GM19467 (cell line): ENCODE measurements around the gene VIPR2.

Experiments
- ATAC-seq: cut with Tn5 transposase; IDR thresholded peaks from one replicate; pipeline ENCODE4 v1.9.1; 2021; ENCODE audit warnings: mild to moderate bottlenecking, moderate library complexity; ENCODE audit not compliant: unreplicated experiment

Gene VIPR2

DNA sequence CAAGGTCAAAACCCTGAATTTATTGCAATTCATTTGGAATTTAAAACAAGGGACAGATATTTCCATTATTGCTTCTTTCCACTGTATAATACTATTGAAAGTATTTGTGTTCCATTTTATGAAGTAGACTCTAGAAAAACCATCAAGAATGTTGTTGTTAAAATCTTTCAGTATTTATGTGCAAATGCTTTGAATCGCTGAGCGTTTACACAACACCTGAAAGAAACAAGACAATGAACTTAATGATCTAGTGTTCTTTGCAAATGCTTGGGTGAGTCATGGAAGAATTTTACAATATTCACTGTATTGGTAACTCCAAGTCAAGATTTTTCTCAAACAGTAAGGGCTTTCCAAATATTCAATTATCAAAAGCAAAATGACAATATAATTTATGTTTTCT lies 97.1 kb downstream of the VIPR2 start:
- ATAC-seq: no peak

DNA sequence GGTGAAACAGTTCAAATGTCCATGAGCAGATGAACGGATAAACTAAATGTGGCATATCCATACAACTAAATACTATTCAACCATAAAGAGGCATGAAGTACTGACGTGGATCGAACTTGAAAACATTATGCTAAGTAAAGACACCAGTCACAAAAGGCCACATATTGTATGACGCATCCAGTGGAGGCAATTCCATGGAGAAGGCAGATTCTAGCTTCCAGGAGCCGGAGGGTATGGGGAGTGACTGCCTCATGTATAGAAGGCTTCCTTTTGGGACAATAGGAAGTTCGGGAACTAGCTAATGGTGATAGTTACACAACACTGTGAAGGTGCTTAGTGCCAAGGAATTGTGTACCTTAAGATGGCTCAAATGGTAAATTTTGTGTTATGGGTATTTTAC lies 98.4 kb downstream of the VIPR2 start:
- ATAC-seq: no peak

GRCh38 chr7:159045839-159046238 lies 98.8 kb downstream of the VIPR2 start:
- ATAC-seq: no peak

DNA sequence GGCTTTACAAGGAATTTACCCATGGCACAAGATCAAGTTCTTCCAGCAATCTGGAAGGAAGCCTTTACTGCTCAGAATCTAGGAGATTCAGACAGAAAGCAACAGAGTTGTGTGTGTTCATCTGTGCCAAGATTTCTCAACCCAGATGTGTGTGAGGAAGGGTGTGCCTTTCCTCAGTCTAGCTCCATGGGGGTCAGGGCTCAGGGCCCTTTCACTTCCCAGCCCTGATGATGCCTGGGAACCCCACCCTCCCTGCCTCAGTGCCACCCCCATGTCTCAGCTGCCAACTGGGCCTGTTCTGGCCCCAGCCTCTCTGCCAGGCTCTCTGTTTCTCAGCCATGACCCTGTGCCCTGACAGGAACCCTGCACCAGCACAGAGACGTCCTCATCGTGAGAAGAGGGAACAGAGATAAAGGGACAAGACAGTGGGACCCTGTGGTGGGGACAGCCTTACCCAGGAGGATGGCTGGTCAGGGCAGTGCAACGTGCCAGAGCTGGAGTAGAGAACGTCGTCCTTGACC lies 102.0 kb downstream of the VIPR2 start:
- no peak for ATAC-seq

DNA sequence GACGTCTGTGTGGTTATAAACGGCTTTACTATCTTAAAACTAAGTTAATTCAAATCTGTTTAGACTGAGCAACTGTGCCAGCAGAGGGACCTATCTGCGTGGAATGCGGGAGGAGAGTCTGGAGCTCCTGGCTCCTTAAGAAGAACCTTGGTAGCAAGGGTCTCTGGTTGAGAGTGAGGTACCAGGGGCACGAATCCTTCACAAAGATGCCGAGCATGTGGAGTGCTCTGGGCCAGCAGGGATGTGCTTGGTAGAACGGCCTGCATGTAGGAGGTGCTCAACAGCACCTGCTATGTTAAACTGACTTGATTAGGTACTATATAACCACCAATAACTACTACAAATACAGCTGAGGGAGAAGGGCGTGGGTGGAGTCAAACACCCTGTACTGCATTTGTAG lies 102.6 kb downstream of the VIPR2 start:
- ATAC-seq: no peak

- no peak for ATAC-seq
These were observed 103.6 kb downstream of the VIPR2 start for GRCh38 chr7:159040912-159041711.

DNA sequence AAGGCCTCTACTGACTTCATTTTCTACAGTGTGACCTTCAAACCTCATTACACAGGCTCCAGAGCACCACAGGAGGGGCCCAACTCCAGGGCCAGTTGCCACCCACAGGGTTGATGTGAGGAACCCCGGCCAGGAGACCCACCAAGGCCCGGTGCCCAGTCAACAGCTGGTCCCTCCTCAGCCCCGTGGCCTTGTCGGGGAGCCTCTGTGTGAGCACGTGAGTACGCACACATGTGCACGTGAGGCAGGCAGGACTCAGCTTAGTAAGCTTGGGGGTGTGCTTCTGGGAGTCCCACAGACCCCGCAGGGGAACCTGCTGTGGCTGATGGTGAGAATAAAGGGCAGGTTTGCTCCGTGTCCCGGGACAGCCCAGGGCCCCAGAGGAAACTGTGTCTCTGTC lies 104.5 kb downstream of the VIPR2 start:
- no peak for ATAC-seq

GRCh38 chr7:159039716-159040115 lies 105.0 kb downstream of the VIPR2 start:
- no peak for ATAC-seq

GRCh38 chr7:159038066-159038465 lies 106.6 kb downstream of the VIPR2 start:
- no peak for ATAC-seq

DNA sequence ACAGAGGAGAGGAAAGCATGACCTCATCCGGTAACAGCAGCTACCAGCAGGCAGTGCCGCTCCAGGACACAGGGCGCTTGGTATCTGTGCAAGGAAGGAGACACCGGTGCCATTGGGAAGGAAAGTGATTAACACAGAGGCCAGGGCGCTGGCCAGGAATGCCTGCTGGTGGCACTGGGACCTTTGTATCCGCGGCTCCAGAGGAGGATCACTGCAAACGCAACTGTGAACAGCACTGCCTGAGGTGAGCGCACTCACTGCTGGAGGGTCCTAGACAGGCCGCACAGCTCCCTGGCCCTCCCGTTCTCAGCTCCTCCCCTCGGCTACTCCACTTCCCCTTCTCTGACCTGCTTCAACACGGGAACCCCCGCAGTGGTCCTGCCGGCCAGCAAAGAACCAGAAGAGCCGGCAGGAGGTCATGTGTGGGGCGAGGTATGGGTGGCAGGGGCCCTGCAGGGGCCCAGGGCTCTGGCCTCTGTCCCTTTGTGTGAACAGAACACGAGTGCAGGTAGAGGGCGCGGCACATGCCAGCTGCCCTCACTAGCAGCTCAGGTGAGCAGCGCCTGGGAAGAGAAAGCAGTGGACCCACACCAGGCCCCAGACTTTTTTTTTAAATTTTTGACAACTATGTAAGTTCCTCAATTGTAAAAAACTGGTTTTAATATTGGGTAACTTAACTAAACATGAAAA lies 107.6 kb downstream of the VIPR2 start:
- no peak for ATAC-seq

DNA sequence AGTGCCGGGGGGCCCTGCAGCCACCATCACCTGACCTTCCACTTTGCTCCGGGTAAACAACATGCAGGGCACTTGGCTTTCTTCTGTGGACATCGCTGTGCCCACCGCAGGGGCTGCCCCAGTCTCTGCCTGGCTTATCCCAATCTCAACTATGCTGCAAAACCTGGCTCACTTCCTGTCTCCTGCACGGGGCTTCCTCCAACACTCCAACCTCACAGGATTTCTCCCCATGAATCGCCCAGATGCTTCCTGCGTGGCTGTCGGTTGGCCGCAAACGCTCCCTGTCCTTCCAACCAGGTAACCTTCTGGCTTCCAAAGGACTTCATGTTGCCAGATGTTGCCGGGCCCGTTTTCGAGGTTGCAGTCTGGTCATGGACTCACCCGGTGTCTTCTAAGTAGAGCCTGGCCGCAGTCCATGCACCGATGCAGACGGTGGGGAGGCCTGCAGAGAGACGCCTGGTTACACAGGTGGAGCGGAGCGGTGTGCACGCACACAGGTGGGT lies 109.0 kb downstream of the VIPR2 start:
- no peak for ATAC-seq

GRCh38 chr7:159034988-159035387 lies 109.7 kb downstream of the VIPR2 start:
- no peak for ATAC-seq

GRCh38 chr7:159034394-159034793 lies 110.3 kb downstream of the VIPR2 start:
- ATAC-seq: no peak

DNA sequence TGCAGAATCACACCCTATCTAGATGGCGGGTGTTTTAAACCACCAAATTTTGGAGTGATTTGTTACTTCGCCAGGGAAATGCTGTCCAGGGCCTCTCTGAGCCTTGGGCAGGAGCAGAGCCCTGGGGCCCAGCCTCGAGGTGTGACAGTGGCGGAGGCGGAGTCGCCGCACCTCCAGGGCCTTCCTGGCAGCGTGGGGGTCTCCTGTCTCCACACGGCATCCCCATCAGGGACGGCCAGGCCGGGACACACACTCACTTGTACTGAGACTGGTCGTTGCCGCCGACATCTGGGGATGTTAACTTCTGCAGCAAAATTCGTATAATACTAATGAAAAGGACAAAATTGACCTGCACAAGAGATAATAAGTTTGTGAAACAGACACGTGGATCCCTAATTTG lies 110.7 kb downstream of the VIPR2 start:
- ATAC-seq: no peak

DNA sequence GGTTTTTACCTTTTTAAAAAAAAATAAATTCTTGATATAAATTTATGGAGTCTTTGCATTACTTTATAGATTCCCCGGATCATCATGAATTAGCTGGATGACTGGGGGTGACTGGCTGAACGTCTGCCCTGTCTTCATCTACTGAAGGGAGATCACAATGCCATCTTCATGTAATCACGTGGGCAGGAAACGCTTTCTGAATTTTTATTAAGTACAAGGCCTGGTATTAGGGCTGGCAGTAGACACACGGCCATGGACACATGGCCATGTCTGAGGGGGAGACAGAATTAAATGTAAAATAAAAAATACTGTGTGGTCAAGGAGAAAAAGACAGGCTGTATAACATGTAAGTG lies 111.2 kb downstream of the VIPR2 start:
- ATAC-seq: no peak

GRCh38 chr7:159032753-159033472 lies 111.8 kb downstream of the VIPR2 start:
- no peak for ATAC-seq

- no peak for ATAC-seq
These were observed 112.3 kb downstream of the VIPR2 start for GRCh38 chr7:159032322-159032721.

- no peak for ATAC-seq
These were observed 112.9 kb downstream of the VIPR2 start for GRCh38 chr7:159031750-159032149.

DNA sequence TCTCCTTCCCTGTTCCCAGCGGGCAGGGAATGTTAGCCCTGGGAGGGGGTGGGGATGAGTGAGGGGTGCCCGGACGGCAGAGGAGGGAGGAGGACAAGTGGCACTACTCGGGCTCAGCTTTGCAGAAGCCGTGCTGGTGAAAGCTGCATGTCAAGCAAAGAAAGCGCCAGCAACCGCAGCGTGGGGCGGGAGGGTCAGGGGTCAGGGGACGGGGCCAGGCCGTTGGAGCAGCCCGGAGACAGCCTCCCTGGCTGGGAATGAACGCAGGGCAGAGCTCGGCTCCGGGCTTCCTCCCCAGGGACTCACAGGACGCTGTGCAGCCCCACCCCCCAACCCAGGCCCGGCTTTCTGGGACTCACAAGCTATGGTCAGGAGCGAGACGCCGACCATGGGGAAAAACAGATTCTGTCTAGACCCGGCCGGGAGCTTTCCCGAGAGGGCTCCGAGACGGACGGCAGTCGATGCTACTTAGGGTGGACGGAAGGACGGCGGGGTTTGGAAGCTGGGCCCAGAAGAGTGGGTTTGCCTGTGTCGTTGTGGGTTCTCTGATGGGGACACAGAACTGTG lies 113.4 kb downstream of the VIPR2 start:
- ATAC-seq: no peak

DNA sequence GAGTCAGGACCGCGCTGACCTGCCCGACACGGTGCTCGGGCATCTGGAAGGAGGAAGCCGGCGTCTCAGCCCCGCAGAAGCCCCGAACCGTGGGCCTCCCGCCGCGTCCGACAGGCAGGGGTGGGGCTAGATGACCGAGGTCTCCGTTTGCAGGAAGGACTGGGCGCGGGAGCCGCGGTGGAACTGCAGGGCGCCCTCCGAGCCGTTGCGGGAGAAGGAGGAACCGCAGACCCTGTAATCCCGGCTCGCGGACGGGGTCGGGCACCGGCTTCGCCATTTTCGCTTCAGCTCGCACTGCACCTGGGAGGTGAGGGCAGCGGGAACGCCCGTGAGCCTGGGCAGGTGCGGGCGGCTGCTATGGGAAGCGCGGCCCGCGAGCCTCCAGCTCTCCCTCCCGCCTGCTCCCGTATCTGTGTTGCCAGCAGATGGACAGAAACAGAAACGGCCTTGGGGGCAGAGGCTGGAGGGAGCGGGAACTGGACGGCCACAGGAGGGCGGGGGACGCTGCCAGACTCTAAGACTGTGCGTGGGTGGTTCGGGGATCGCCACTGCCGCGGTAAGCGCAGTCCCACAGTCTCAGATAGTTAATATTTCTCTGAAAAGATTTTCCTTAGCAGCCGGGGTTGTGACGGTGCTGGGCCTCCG lies 114.1 kb downstream of the VIPR2 start:
- no peak for ATAC-seq
